Measurements from ENCODE around the gene RNH1. TPM values are rescaled to one million over a fixed set of nuclear protein-coding genes. Genes with fewer than 3 reads are reported as not detected.

The RNH1 gene
- total and polyA plus RNA-seq, 2 of the 8 experiments (the other 6 are each of a cell fraction or from before 2014, with no cell fraction given) = 48.7 to 49.8 TPM

- TF ChIP-seq SAP30 (IDR thresholded peaks at IDR 0.05; ENCODE audit: insufficient read depth, insufficient replicate concordance, low read length) (no peak), CHD2 (IDR thresholded peaks at IDR 0.05; ENCODE audit: low read length) (0 out of 2 replicates have a peak, but pooled peaks have one; percentile 4), SIRT6 (IDR thresholded peaks at IDR 0.05; ENCODE audit: low read length) (no peak), SP4 (IDR thresholded peaks at IDR 0.05; ENCODE audit: low read length) (no peak), CBX8 (IDR thresholded peaks at IDR 0.05; ENCODE audit: borderline replicate concordance, low read depth, low read length) (no peak), EGR1 (IDR thresholded peaks at IDR 0.05; ENCODE audit: borderline replicate concordance, low read depth, low read length) (no peak; the same call in 1 of the 2 replicates), BACH1 (IDR thresholded peaks at IDR 0.05; ENCODE audit: low read length) (peak; percentile 97), RAD21 (IDR thresholded peaks at IDR 0.05 in 1 of 2, conservative IDR thresholded peaks at IDR 0.05 in 1 of 2; ENCODE audit: low read depth in 2 of 2, low read length in 2 of 2) (peak; percentile 67 to 91), FOSL1 (IDR thresholded peaks at IDR 0.05; ENCODE audit: insufficient read depth, low read depth, low read length) (no peak), TAF1 (IDR thresholded peaks at IDR 0.05; ENCODE audit: low read depth, low read length) (peak; percentile 29; the same call in 1 of the 2 replicates), SP2 (IDR thresholded peaks at IDR 0.05; ENCODE audit: low read length) (no peak), RXRA (IDR thresholded peaks at IDR 0.05; ENCODE audit: insufficient read depth, low read depth, low read length) (no peak), SUZ12 (IDR thresholded peaks at IDR 0.05; ENCODE audit: low read length) (no peak), RNF2 (IDR thresholded peaks at IDR 0.05; ENCODE audit: borderline replicate concordance, low read depth, low read length, missing control alignments, poor library complexity, severe bottlenecking) (peak; percentile 37), SIN3A (conservative IDR thresholded peaks at IDR 0.05 in 1 of 2, IDR thresholded peaks at IDR 0.05 in 1 of 2; ENCODE audit: low read depth in 1 of 2, low read length in 2 of 2) (peak in 1 of 2 experiments; percentile 37; a peak in 1 of 4 replicates), CREB1 (IDR thresholded peaks at IDR 0.05) (peak; percentile 57; the same call in 1 of the 2 replicates), PHF8 (conservative IDR thresholded peaks at IDR 0.05; ENCODE audit: low read depth, low read length) (no peak), E2F6 (IDR thresholded peaks at IDR 0.05) (peak; percentile 97), MAFK (IDR thresholded peaks at IDR 0.05; ENCODE audit: low read depth, low read length) (no peak), TAF7 (optimal IDR thresholded peaks at IDR 0.05; ENCODE audit: borderline replicate concordance, low read depth, low read length) (peak; percentile 98)
- TF ChIP-seq, protein P1, sequence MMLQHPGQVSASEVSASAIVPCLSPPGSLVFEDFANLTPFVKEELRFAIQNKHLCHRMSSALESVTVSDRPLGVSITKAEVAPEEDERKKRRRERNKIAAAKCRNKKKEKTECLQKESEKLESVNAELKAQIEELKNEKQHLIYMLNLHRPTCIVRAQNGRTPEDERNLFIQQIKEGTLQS (IDR thresholded peaks at IDR 0.05; ENCODE audit: insufficient read depth, low read depth, low read length) = peak; percentile 87
- TF ChIP-seq, protein P2, sequence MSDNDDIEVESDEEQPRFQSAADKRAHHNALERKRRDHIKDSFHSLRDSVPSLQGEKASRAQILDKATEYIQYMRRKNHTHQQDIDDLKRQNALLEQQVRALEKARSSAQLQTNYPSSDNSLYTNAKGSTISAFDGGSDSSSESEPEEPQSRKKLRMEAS (IDR thresholded peaks at IDR 0.05) = peak; percentile 93
Measured at GRCh38 chr11:518463-519202, 11.6 kb upstream of the RNH1 start (continued).

All from H1 (cell line).